Fibroblast of peridontal ligament (primary cell): Measurements from ENCODE around the gene HOXC4.

ENCODE experiments used
- DNase-seq: peaks from one replicate; pipeline ENCODE4 v3.0.0-alpha.2; 2010; ENCODE audit errors: extremely low read depth

Gene HOXC4

DNA sequence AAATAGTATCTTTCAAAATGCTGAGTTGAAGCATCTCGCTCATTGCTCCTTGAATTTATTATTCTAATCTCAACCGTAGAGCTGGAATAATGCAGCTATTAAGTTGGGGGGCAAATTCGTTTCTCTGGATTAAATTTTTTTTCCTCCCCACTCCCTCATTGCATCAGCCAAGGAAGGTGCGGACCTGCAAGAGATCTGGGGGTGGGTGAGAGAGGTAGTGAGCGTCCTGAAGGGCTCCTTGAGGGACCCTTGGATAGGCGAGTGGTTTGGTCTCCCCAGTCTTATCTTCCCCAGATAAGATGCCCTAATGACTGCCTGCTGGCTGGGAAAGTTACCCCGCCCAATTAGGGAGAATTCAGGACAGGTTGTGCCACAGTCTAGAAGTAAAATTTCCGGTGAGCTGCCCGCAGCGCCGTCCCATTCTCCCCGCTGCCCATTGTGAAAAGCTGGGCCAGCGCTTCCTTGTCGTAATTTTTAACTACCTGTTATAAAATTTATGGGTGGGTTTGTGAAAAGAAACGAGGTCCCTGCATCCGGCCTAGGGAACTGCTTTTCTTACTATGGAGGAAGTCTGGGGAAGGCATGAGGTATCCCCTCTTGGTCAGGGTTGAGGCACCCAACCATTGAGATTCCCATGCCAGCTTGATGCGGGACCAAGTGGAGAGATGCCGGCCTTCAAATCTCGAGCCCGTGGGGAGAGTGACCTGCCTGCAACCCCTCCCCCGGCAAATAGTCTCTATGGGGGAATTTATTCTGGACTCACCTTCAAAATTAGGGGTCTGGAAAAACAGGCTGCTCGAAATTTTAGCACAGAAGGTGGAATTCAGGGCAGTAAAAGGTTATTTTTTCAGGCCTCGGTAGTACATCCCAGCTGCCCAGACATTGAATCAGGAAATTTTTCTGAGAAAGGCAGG lies 38.4 kb upstream of the HOXC4 start:
- DNase-seq = no peak

DNA sequence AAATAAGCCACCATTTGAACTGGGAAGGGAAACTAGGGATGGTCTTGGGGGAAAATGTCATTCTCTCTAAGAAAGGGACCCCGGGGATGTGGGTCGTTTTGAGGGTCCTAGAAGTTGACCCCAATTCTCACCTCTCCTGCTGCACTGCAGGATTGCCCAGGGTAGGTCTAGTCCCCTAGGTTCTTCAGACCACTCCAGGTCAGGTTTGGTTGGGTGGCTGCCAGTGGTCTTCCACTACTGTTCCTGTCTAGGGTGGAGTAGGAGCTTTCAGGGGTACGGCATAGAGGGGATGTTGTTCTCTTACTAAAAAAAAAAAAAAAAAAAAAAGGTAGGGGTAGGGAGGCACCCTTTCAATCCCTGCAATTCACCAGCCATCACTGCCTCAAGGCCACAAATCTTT lies 37.6 kb upstream of the HOXC4 start:
- no peak for DNase-seq

DNA sequence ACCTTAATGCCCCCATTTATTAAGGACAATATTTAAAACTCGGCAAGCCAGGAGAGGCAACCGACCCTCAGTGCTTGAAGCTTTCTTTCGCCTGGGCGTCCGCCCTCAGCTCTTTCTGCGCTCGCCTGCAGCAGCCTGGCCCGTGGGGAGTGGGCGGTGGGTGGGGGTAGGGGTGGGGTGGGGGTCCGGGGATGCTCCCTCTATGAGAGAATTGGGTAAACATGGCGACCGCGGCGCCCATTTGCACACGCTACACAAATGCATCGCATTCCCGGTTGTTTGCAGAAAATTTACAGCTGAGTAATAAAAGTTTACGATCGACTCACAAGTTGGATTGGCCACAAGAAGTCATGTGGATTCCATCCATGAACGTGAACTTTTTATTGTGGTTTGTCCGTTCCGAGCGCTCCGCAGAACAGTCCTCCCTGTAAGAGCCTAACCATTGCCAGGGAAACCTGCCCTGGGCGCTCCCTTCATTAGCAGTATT lies 37.1 kb upstream of the HOXC4 start:
- DNase-seq = no peak

- DNase-seq = no peak
These were observed 36.4 kb upstream of the HOXC4 start for GRCh38 chr12:54017027-54017788.

DNA sequence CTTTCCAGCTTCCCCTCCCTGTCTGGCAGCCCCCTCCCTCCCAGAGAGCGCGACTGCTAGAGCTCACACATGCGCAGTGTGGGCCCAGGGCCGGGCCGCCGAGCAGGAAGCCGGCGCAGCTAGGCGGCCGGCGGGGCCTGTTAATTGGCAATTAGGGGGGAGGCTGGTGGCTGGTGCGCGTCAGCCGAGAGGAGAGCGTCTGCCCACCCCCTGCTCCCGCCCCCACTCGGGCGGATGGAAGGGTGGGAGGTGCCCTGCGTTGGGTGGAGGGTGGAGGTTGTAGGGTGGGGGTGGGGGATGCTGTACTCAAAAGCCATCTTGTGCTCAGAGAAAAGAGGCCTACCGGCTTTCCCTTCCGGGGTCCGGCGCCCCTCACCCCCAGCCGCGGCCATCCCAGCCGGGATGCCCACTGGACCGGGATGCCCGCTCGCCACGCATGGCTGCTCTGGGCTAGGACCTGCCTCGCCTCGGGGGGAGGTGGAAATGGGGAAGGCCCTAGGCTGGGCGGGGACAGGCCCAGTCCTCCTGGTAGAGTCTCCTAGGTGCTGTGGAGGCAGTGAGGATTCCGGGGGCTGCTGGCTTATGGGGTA lies 35.7 kb upstream of the HOXC4 start:
- DNase-seq = no peak

- no peak for DNase-seq
These were observed 35.1 kb upstream of the HOXC4 start for GRCh38 chr12:54018468-54018984.

DNA sequence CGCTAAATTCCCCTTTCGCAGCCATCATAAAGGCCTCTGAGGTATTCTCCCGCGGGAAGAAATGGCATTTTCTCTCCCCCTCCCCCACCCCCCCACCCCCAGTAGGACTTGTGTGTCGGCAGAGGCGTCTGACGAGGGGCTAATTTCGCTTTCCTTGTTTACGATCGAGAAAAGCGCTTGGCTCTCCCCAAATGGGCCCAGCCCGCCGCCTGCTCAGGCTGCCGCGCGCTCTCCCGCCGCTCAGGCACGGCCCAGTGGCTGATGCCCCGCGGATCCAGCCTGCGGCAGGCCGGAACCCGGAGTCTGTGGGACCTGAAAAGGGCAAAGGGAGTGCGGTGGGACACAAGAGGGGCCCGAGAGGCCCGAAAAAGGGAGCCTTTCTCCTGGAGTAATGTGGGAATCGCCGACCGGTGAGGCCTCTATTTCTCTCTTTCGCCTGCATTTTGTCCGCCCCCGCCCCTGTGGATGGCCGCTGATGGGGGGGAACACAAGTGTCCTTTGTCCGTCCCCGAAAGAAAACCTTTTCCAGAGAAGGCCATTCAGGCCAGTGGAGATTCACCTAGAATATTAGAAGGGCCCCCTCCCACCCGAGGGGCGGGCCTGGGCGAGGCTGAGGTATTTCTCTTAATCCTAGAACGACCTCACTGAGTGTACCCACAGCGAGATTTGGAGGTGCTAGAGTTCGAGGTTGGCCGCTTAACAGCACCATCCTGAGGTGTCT lies 34.4 kb upstream of the HOXC4 start:
- DNase-seq = no peak

DNA sequence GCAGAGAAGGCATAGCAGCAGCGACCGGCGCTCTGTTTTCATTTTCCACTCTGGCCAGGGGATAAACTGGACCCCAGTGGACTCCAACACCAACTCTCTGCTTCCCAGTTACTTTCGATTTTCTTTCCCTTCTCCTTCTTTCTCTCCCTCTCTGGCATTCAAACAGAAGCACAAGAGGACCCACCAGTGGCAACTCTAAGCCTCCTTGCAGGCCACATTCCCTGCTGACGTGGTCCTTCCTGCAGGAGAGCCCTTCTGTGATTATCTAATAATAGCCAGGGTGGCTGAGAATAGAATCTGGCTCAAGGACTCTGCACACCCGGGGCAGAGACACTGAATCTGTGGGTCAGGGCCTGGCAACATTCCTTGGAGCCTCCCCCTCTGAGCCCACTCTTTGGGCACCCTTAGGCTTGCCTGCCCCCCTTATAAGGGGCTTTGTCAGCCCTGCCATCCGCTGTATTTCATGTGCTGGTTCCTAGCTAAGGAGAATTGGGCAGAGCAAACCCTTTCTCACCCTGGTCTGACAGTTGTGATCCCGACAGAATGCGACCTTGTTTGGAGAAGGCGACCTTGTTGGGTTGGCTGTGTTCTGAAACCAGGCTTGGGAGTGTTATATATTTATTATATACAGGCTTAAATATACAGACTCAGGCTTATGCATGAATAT lies 33.6 kb upstream of the HOXC4 start:
- no peak for DNase-seq

GRCh38 chr12:54020591-54021405 lies 32.8 kb upstream of the HOXC4 start:
- no peak for DNase-seq

DNA sequence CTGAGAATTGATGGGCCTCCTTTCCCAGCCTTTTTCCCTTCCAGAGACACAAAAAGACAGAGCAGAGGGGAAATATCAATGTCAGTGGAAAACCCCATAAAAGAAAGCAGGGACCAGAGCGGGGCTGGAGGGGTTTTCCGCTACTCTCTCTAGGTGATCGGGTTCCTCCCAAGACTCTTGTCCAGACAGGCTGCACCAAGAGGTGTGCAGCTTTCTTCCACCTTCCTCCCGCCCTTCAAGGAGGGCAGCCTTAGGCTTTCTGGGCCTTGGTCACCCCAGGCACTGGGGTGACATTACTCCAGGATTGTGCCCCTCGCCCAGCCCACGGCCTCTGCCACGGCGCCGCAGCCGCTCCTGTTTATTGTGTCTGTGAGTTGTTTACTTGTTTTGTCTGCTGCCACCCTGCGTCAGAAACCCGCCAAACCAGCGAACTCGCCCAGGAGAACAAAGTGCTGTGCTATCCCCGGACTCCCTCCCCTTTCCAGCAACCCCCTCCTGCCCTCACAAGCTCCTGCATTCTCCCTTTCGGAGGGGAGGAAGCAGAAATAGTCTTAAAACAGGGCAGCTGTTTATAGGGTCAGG lies 32.1 kb upstream of the HOXC4 start:
- DNase-seq = no peak

DNA sequence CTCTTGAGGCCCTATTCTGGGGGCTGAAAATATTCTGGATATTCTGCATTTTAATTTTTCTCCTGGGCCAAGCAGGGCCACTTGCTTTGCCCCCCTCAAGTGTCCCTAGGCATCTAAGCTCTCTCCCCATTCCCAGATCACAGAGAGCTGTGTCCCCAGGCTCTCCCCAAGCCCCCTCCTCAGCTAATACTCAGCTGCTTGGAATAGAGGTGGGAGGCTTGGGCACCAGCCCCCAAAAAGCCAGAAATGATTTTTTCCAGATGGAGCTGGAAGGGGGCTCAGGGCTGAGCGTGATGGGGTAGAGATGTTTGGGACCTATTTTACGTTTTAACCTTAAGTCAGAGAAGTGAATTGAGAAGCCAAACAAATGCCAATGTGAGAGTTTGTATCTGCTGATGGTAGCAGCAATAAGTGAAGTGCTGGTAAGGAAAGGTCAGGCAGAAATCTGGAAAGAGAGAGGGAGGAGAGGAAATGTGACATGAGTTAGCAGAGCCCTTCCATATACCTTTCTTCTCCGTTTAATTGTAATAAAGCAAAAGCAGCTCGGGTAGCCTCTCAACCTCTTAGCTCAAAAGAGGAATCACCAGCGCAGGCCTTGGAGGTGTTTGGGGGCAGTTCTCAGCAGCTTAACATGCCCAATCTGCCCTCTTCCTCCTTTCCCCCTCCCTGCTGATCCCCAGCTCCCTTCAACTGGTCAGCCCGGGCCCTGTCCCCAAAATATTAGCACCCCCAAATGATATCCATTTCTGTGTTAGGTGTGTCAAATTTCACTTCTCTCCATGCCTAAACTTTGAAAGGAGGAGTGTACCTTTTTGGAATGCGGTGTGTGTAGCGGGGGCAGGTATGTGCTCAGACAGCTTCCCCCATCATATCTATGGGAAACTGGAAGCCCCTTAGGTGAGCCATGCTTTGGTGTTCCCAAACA lies 30.4 kb upstream of the HOXC4 start:
- DNase-seq = no peak

DNA sequence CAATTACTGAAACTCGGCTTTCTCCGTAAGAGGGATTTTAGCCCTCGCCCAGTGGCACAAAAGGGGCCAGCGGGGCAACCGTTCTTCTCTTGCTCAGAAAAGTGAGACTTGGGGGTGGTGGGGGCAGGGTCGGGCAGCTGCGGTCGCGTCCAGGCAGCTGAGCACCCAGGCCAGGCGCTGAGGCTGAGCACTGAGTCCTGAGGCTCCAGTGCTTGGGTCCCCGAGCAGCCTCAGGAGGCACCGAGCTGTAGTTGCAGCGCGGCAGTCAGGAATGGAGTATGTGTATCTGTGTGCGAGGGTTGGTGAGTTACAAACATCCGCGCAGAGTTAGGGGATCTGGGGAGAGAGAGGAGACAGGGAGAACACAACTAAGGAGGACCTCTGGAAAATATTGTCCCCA lies 29.5 kb upstream of the HOXC4 start:
- no peak for DNase-seq

DNA sequence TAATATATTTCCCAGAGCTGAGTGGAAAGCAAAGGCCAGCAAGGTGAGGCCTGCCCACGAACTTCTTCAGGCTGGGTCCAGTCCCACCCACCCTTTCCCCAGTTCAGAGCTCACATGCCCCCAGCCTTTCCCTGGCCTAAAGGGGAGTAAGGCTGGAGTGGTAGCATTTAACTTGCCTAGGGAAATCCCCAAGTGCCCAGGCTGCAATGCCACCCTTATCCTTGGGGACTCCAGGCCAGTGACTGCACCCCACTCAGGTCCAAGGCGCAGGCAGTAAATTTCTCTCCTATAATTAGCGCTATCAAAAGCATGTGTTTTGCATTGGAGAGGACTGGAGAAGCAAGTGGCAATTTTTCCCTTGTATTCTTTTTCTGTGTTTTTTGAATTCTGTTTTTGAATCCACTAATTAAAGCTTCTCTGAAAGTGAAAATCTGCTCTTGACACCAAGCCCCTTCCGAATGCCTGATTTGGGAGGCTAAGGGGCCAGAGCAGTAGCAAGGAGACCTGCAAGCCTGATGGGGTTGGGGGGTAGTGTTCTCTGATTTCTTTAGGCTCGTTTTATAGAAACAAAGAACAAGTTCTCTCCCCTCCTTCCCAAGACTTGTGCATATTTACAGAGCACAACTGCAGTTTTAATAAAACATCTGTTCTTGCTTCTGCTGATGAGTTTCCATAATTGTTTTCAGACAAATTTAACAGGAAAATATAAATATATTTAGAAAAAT lies 28.9 kb upstream of the HOXC4 start:
- DNase-seq = no peak

GRCh38 chr12:54025499-54026405 lies 27.9 kb upstream of the HOXC4 start:
- no peak for DNase-seq

DNA sequence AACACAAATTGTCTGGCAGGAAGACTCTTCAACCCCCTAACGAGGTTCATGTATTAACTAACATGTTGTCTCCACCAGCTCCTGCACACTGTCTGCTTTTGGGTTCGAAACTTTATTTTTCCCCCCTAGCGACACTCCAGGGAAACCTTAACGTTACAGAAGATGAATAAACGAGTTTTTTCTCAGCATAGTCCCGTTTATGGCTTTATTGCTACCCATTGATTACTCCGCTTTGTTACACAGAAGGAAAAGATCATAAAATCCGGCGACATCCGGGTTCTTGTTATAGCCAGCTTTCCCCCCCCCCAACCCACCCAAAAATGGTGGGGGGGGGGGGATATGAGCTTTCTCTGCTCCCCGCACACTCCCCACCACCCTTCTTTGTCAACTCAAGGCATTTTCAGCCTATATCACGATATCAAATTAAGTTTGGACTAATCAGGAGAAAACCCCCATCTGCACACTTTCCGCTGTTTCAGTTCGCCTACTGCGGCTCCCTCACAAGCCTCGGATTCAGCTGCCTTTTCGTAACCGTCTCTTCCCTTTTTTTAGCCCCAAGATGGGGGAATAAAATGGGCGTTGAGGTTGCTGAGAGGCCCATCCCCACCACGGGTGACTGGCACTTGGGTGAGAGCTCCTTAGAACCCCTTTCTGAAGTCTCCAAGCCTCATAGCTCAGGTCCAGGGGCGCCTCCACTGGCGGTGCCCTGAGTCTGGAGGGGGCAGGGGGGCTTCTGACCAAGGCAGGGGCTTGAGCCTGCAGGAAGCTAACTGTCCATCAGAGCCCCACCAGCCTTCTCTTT lies 26.8 kb upstream of the HOXC4 start:
- no peak for DNase-seq

GRCh38 chr12:54027442-54027786 lies 26.2 kb upstream of the HOXC4 start:
- no peak for DNase-seq
